ENCODE results near the gene MPPED2.

MPPED2 gene

DNA sequence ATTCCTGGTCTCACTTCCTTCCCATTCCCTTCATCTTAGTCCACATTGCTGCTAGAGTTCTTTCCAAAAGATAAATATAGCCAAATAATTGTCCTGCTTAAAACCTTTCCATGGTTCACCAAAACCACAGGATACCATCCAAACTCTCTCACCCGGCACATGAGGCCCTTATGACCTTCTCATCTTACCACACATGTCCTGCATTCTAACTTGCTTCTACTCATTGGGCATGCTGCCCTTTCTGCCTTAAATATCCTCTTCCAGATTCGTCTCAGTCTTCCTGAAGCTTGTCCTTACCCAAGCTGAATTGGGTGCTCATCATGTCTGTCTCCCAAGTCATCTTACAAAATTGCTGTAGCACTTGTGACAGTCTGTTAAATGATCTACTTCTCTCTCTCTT is 114.9 kb downstream of the MPPED2 start:
- WGBS (ENCODE audit: insufficient coverage), result 87% methylated on average over 2 of the region's 2 CpGs
- Histone ChIP-seq H3K27ac (ENCODE audit: insufficient read depth in 1 of 2, low read depth in 1 of 2, low read length in 2 of 2, poor library complexity in 1 of 2, severe bottlenecking in 2 of 2) (no peak overlapping the region), H3K27me3 (replicated peaks in 2 of 5; ENCODE audit: control insufficient read depth in 4 of 5, insufficient read depth in 5 of 5, low read length in 4 of 5) (no peaks in the 10 kb centered on the region), H3K4me1 (ENCODE audit: control extremely low read depth in 1 of 4, control insufficient read depth in 4 of 4, insufficient read depth in 4 of 4, low read length in 3 of 4) (peaks cover 3 to 10% (median 4%) of the 10 kb centered on the region in 4 experiments), H3K9me3 (ENCODE audit: control extremely low read depth in 1 of 5, control insufficient read depth in 4 of 5, insufficient read depth in 2 of 5, low read depth in 1 of 5, low read length in 4 of 5) (no peaks in the 10 kb centered on the region), H3K4me3 (ENCODE audit: control insufficient read depth in 1 of 7, extremely low read depth in 1 of 7, insufficient read depth in 4 of 7, low read depth in 2 of 7, low read length in 6 of 7) (no peak overlapping the region), H3K36me3 (ENCODE audit: control insufficient read depth in 4 of 4, insufficient read depth in 4 of 4, low read length in 3 of 4) (no peaks in the 10 kb centered on the region)
- POLR2A ChIA-PET, result no interaction called here
- no peak for DNase-seq
- CTCF ChIA-PET, result interaction anchor here (1.5 kb wide), 1 partner anchor 9 kb away, joined by 4 read pairs; no protein-coding TSS in a partner anchor

DNA sequence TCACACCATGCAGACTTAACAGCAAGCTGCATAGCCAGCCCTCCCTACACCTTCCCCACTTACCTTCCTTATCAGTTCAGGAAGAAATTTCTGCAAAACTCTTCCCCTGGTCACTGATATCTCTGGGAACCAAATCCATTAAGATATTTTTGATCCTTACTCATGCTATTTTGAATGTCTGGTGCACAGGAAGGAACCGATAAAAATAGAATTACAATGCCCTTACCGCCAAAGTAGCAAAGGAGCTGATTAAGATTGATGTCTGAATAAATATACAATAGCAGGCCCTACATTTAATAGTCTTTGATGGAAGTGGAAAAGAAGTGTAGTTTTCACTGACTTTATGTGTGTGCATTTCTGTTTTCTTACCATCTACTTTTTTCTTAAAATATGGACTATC is 117.3 kb downstream of the MPPED2 start:
- no peaks in the 10 kb centered on the region for H3K36me3 ChIP-seq (ENCODE audit: control insufficient read depth in 4 of 4, insufficient read depth in 4 of 4, low read length in 3 of 4)
- no CpG with 5 or more reads among the region's 2 CpGs for WGBS (ENCODE audit: insufficient coverage)
- ChIA-PET CTCF (no interaction called here), POLR2A (no interaction called here)
- no peak overlapping the region for H3K27ac ChIP-seq (ENCODE audit: insufficient read depth in 1 of 2, low read depth in 1 of 2, low read length in 2 of 2, poor library complexity in 1 of 2, severe bottlenecking in 2 of 2)
- H3K4me3 ChIP-seq (ENCODE audit: control insufficient read depth in 1 of 7, extremely low read depth in 1 of 7, insufficient read depth in 4 of 7, low read depth in 2 of 7, low read length in 6 of 7), result no peak overlapping the region
- DNase-seq, result no peak
- no peaks in the 10 kb centered on the region for H3K27me3 ChIP-seq (replicated peaks in 2 of 5; ENCODE audit: control insufficient read depth in 4 of 5, insufficient read depth in 5 of 5, low read length in 4 of 5)
- H3K9me3 ChIP-seq (ENCODE audit: control extremely low read depth in 1 of 5, control insufficient read depth in 4 of 5, insufficient read depth in 2 of 5, low read depth in 1 of 5, low read length in 4 of 5), result no peaks in the 10 kb centered on the region
- H3K4me1 ChIP-seq (ENCODE audit: control extremely low read depth in 1 of 4, control insufficient read depth in 4 of 4, insufficient read depth in 4 of 4, low read length in 3 of 4), result peaks cover 3 to 10% (median 4%) of the 10 kb centered on the region in 4 experiments

DNA sequence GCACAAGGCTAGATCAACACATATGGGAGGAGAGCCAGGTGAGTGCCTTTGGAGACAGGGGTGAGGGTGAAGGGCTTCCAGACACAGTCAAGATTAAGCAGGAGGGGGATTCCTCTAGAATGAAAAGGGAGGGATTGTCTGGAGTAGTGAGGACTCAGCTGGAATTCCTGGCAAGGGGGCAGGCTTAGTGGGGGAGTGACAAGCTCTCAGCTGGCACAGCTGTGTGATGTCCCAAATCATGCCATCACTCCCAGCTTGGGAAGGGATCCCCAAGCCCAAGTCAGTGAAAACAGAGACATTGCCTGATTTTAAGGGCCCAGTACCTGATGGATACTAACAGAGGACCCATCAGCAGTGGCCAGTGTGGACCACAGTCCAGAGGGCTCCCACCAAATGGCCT is 119.0 kb downstream of the MPPED2 start:
- Histone ChIP-seq H3K9me3 (ENCODE audit: control extremely low read depth in 1 of 5, control insufficient read depth in 4 of 5, insufficient read depth in 2 of 5, low read depth in 1 of 5, low read length in 4 of 5) (no peaks in the 10 kb centered on the region), H3K27me3 (replicated peaks in 2 of 5; ENCODE audit: control insufficient read depth in 4 of 5, insufficient read depth in 5 of 5, low read length in 4 of 5) (no peaks in the 10 kb centered on the region), H3K4me1 (ENCODE audit: control extremely low read depth in 1 of 4, control insufficient read depth in 4 of 4, insufficient read depth in 4 of 4, low read length in 3 of 4) (peaks cover 3 to 10% (median 4%) of the 10 kb centered on the region in 4 experiments), H3K36me3 (ENCODE audit: control insufficient read depth in 4 of 4, insufficient read depth in 4 of 4, low read length in 3 of 4) (no peaks in the 10 kb centered on the region), H3K27ac (ENCODE audit: insufficient read depth in 1 of 2, low read depth in 1 of 2, low read length in 2 of 2, poor library complexity in 1 of 2, severe bottlenecking in 2 of 2) (no peak overlapping the region), H3K4me3 (ENCODE audit: control insufficient read depth in 1 of 7, extremely low read depth in 1 of 7, insufficient read depth in 4 of 7, low read depth in 2 of 7, low read length in 6 of 7) (no peak overlapping the region)
- ChIA-PET CTCF (no interaction called here), POLR2A (no interaction called here)
- DNase-seq, result no peak

DNA sequence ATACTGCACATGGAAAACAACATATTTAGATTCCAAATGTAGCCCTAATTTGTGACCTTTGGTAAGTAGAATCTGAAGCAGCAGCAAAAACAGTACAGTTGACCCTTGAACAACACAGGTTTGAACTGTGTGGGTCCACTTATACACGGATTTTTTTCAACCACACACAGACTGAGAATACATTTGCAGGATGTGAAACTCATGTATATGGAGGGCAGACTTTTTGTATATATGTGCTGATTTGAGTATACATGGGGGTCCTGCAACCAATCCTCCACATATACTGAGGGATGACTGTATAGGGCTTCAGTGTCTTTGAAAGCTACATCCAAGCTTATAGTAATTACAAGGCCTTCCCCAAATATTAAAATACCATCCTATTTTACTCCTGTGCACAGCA is 120.5 kb downstream of the MPPED2 start:
- ChIA-PET CTCF (no interaction called here), POLR2A (no interaction called here)
- H3K27me3 ChIP-seq (replicated peaks in 2 of 5; ENCODE audit: control insufficient read depth in 4 of 5, insufficient read depth in 5 of 5, low read length in 4 of 5), result no peaks in the 10 kb centered on the region
- no peak overlapping the region for H3K27ac ChIP-seq (ENCODE audit: insufficient read depth in 1 of 2, low read depth in 1 of 2, low read length in 2 of 2, poor library complexity in 1 of 2, severe bottlenecking in 2 of 2)
- no peaks in the 10 kb centered on the region for H3K36me3 ChIP-seq (ENCODE audit: control insufficient read depth in 4 of 4, insufficient read depth in 4 of 4, low read length in 3 of 4)
- WGBS (ENCODE audit: insufficient coverage), result no CpG with 5 or more reads among the region's 1 CpG
- H3K4me1 ChIP-seq (ENCODE audit: control extremely low read depth in 1 of 4, control insufficient read depth in 4 of 4, insufficient read depth in 4 of 4, low read length in 3 of 4), result peaks cover 3 to 10% (median 4%) of the 10 kb centered on the region in 4 experiments
- H3K9me3 ChIP-seq (ENCODE audit: control extremely low read depth in 1 of 5, control insufficient read depth in 4 of 5, insufficient read depth in 2 of 5, low read depth in 1 of 5, low read length in 4 of 5), result no peaks in the 10 kb centered on the region
- no peak for DNase-seq
- H3K4me3 ChIP-seq (ENCODE audit: control insufficient read depth in 1 of 7, extremely low read depth in 1 of 7, insufficient read depth in 4 of 7, low read depth in 2 of 7, low read length in 6 of 7), result no peak overlapping the region

DNA sequence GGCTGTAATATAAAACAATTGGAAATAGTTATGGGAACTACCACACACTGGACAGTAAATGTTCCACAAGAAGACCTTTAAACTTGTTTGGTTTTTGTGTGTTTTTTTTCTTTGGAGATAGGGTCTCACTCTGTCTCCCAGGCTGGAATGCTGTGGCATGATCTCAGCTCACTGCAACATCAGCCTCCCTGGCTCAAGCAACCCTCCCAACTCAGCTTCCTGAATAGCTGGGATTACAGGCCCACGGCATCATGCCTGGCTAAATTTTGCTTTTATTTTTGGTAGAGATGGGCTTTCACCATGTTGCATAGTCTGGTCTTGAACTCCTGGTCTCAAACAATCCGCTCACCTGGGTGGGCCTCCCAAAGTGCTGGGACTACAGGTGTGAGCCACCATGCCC is 121.0 kb downstream of the MPPED2 start:
- no peaks in the 10 kb centered on the region for H3K27me3 ChIP-seq (replicated peaks in 2 of 5; ENCODE audit: control insufficient read depth in 4 of 5, insufficient read depth in 5 of 5, low read length in 4 of 5)
- H3K27ac ChIP-seq (ENCODE audit: insufficient read depth in 1 of 2, low read depth in 1 of 2, low read length in 2 of 2, poor library complexity in 1 of 2, severe bottlenecking in 2 of 2), result no peak overlapping the region
- H3K36me3 ChIP-seq (ENCODE audit: control insufficient read depth in 4 of 4, insufficient read depth in 4 of 4, low read length in 3 of 4), result no peaks in the 10 kb centered on the region
- CTCF ChIA-PET, result no interaction called here
- WGBS (ENCODE audit: insufficient coverage), result 100% methylated on average over 1 of the region's 2 CpGs
- no peaks in the 10 kb centered on the region for H3K9me3 ChIP-seq (ENCODE audit: control extremely low read depth in 1 of 5, control insufficient read depth in 4 of 5, insufficient read depth in 2 of 5, low read depth in 1 of 5, low read length in 4 of 5)
- H3K4me1 ChIP-seq (ENCODE audit: control extremely low read depth in 1 of 4, control insufficient read depth in 4 of 4, insufficient read depth in 4 of 4, low read length in 3 of 4), result peaks cover 3 to 10% (median 4%) of the 10 kb centered on the region in 4 experiments
- POLR2A ChIA-PET, result no interaction called here
- no peak overlapping the region for H3K4me3 ChIP-seq (ENCODE audit: control insufficient read depth in 1 of 7, extremely low read depth in 1 of 7, insufficient read depth in 4 of 7, low read depth in 2 of 7, low read length in 6 of 7)
- DNase-seq, result no peak

DNA sequence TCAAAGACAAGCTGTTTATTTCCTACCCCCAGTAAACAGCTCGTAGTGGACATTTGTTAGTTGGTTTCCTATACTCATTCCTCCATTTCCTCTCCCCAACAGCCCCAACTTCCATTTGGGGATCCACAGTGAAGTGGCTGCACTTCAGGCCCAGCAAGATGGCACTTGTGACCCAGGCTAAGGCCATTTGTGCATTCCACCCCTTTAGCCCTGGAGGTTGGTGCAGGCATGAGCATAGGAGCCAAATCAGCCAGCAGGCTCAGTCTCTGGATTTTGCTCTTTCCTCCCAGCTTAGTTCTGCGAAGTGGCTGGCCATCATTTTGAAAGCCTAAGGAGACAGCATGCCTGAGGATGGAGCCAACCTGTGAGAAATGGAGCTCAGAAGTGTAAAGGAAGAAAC is 122.9 kb downstream of the MPPED2 start:
- POLR2A ChIA-PET, result no interaction called here
- DNase-seq, result no peak
- Histone ChIP-seq H3K27ac (ENCODE audit: insufficient read depth in 1 of 2, low read depth in 1 of 2, low read length in 2 of 2, poor library complexity in 1 of 2, severe bottlenecking in 2 of 2) (no peak overlapping the region), H3K27me3 (replicated peaks in 2 of 5; ENCODE audit: control insufficient read depth in 4 of 5, insufficient read depth in 5 of 5, low read length in 4 of 5) (no peaks in the 10 kb centered on the region), H3K4me3 (ENCODE audit: control insufficient read depth in 1 of 7, extremely low read depth in 1 of 7, insufficient read depth in 4 of 7, low read depth in 2 of 7, low read length in 6 of 7) (no peak overlapping the region), H3K4me1 (ENCODE audit: control extremely low read depth in 1 of 4, control insufficient read depth in 4 of 4, insufficient read depth in 4 of 4, low read length in 3 of 4) (peaks cover 0 to 6% (median 0%) of the 10 kb centered on the region in 4 experiments), H3K9me3 (ENCODE audit: control extremely low read depth in 1 of 5, control insufficient read depth in 4 of 5, insufficient read depth in 2 of 5, low read depth in 1 of 5, low read length in 4 of 5) (no peaks in the 10 kb centered on the region), H3K36me3 (ENCODE audit: control insufficient read depth in 4 of 4, insufficient read depth in 4 of 4, low read length in 3 of 4) (no peaks in the 10 kb centered on the region)
- CTCF ChIA-PET, result interaction anchor here (1.0 kb wide), 1 partner anchor 14 kb away, joined by 3 read pairs; no protein-coding TSS in a partner anchor
- WGBS (ENCODE audit: insufficient coverage), result 100% methylated on average over 2 of the region's 2 CpGs

DNA sequence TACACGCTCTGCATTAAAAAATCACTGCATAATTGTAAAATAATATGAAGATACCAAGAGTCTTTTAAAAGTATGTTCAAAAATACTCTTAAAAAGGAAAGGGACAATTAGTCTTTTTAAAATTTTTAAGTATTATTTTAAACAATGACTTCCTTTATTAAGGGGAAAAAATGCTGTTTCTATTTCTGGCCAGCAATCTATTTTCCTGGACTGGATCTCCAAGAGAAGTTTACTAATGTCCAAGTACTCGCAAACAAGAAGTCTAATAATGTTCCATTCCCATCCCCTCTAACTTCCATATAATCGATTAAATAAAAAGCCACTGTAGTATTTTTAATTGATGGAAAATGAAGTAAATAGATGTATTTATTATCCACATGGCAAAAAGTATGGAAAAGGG is 123.7 kb downstream of the MPPED2 start:
- Histone ChIP-seq H3K9me3 (ENCODE audit: control extremely low read depth in 1 of 5, control insufficient read depth in 4 of 5, insufficient read depth in 2 of 5, low read depth in 1 of 5, low read length in 4 of 5) (no peaks in the 10 kb centered on the region), H3K36me3 (ENCODE audit: control insufficient read depth in 4 of 4, insufficient read depth in 4 of 4, low read length in 3 of 4) (no peaks in the 10 kb centered on the region), H3K27ac (ENCODE audit: insufficient read depth in 1 of 2, low read depth in 1 of 2, low read length in 2 of 2, poor library complexity in 1 of 2, severe bottlenecking in 2 of 2) (no peak overlapping the region), H3K27me3 (replicated peaks in 2 of 5; ENCODE audit: control insufficient read depth in 4 of 5, insufficient read depth in 5 of 5, low read length in 4 of 5) (no peaks in the 10 kb centered on the region), H3K4me1 (ENCODE audit: control extremely low read depth in 1 of 4, control insufficient read depth in 4 of 4, insufficient read depth in 4 of 4, low read length in 3 of 4) (peaks cover 0 to 6% (median 0%) of the 10 kb centered on the region in 4 experiments), H3K4me3 (ENCODE audit: control insufficient read depth in 1 of 7, extremely low read depth in 1 of 7, insufficient read depth in 4 of 7, low read depth in 2 of 7, low read length in 6 of 7) (no peak overlapping the region)
- DNase-seq, result no peak
- POLR2A ChIA-PET, result no interaction called here
- CTCF ChIA-PET, result no interaction called here
- WGBS (ENCODE audit: insufficient coverage), result no CpG with 5 or more reads among the region's 3 CpGs
